GM12878 (cell line): ENCODE data around the gene RBBP5. TPM values are rescaled to one million over a fixed set of nuclear protein-coding genes. Genes with fewer than 3 reads are reported as not detected.

Experiments used
- ATAC-seq: fragments of 200-7000 bp; cut with Tn5 transposase; 3 replicates; pipeline ENCODE4 v1.9.1; 2020; ENCODE audit warnings: mild to moderate bottlenecking, moderate library complexity
- BruUV-seq: library from RNA; stranded (reverse); fragments of 400-500 nt; replicated peaks from 2 replicates; lab custom pipeline; 2021; lab: Mats Ljungman, UMichigan
- CTCF ChIA-PET: fragments of 300-600 bp; sonication (Branson Sonifier 250); formaldehyde crosslinking; extraction: SDS; loops from one replicate; lab custom pipeline; 2021; ENCODE audit warnings: inconsistent platforms; lab: Yijun Ruan, JAX
- POLR2A ChIA-PET: fragments of 350-600 bp; formaldehyde crosslinking; extraction: SDS; loops from one replicate; lab custom pipeline; 2021; ENCODE audit warnings: inconsistent platforms; lab: Charles Lee
- RAD21 ChIA-PET: fragments of 300-600 bp; sonication (Branson Sonifier 250); formaldehyde crosslinking; loops from one replicate; lab custom pipeline; 2023; ENCODE audit warnings: antibody characterized with exemption; ENCODE audit not compliant: unreplicated experiment; lab: Charles Lee
- SMC1A ChIA-PET: fragments of 300-600 bp; sonication (Branson Sonifier 250); formaldehyde crosslinking; loops from one replicate; lab custom pipeline; 2023; ENCODE audit not compliant: unreplicated experiment, uncharacterized antibody; lab: Charles Lee
- DNase-seq: peaks from one replicate; pipeline ENCODE4 v3.0.0-alpha.2; 2011; ENCODE audit warnings: low read depth, low spot score
- FAIRE-seq: peaks from 3 replicates; lab custom pipeline; 2011; peaks lifted over from hg19 to GRCh38; lab: Jason Lieb, UNC
- H2AFZ ChIP-seq: 2 replicates; pipeline ENCODE4 v1.6.0; 2011; ENCODE audit warnings: low read depth, low read length, control low read depth; ENCODE audit not compliant: control insufficient read depth
- H3K27ac ChIP-seq: 2 replicates; pipeline ENCODE4 v1.5.1; 2011; ENCODE audit warnings: control low read depth; ENCODE audit not compliant: control insufficient read depth, insufficient read depth
- H3K27me3 ChIP-seq, 2 experiments: replicated peaks in 1 of 2; 2 replicates each; pipeline versions ENCODE4 v1.6.0 to v1.6.1; 2011; ENCODE audit warnings: low read length in 1 of 2; ENCODE audit not compliant: control insufficient read depth in 2 of 2, insufficient read depth in 2 of 2
- H3K36me3 ChIP-seq, 2 experiments: 2 replicates each; pipeline ENCODE4 v1.5.1; 2011; ENCODE audit warnings: low read length in 1 of 2; ENCODE audit not compliant: control insufficient read depth in 2 of 2, insufficient read depth in 2 of 2
- H3K4me1 ChIP-seq: 2 replicates; pipeline ENCODE4 v1.6.1; 2011; ENCODE audit warnings: mild to moderate bottlenecking, low read length, moderate library complexity, mixed read lengths; ENCODE audit not compliant: control insufficient read depth, insufficient read depth
- H3K4me2 ChIP-seq: 2 replicates; pipeline ENCODE4 v1.6.0; 2011; ENCODE audit warnings: control low read depth; ENCODE audit not compliant: control insufficient read depth, insufficient read depth
- H3K4me3 ChIP-seq: fragments of 200-600 bp; sonication (generic); 2 replicates; pipeline ENCODE4 v1.5.1; 2016
- H3K79me2 ChIP-seq: 2 replicates; pipeline ENCODE4 v1.6.0; 2011; ENCODE audit warnings: low read length; ENCODE audit not compliant: control insufficient read depth, insufficient read depth
- H3K9ac ChIP-seq: 2 replicates; pipeline ENCODE4 v1.8.0; 2011; ENCODE audit warnings: low read length, control low read depth, mixed read lengths; ENCODE audit not compliant: control insufficient read depth, insufficient read depth
- H3K9me3 ChIP-seq: replicated peaks from 3 replicates; pipeline ENCODE4 v1.5.1; 2011; ENCODE audit warnings: mild to moderate bottlenecking, low read length; ENCODE audit not compliant: control insufficient read depth, insufficient read depth
- H4K20me1 ChIP-seq: 2 replicates; pipeline ENCODE4 v1.6.0; 2011; ENCODE audit not compliant: control insufficient read depth, insufficient read depth
- CBX5 ChIP-seq: sonication (generic); IDR thresholded peaks from 2 replicates; pipeline ENCODE4 v1.6.1; 2016; ENCODE audit warnings: low read depth, moderate library complexity, mild to moderate bottlenecking, inconsistent platforms
- MYB ChIP-seq: fragments of 150-350 bp; IDR thresholded peaks from 2 replicates; pipeline ENCODE4 v1.6.1; 2014; ENCODE audit warnings: mild to moderate bottlenecking, low read depth, low read length, borderline replicate concordance
- NBN ChIP-seq: fragments of 450-650 bp; IDR thresholded peaks from 2 replicates; pipeline ENCODE4 v1.6.1; 2016
- RAD21 ChIP-seq: IDR thresholded peaks from 2 replicates; pipeline ENCODE4 v1.6.1; 2011; ENCODE audit warnings: mild to moderate bottlenecking, low read depth, low read length, moderate library complexity; ENCODE audit not compliant: insufficient read depth
- RBBP5 ChIP-seq: fragments of 200-600 bp; sonication (generic); conservative IDR thresholded peaks from 2 replicates; pipeline ENCODE4 v1.6.1; 2016
- SREBF2 ChIP-seq: IDR thresholded peaks from 2 replicates; pipeline ENCODE4 v1.6.1; 2012; ENCODE audit warnings: mild to moderate bottlenecking, low read length
- ZNF217 ChIP-seq: fragments of 450-650 bp; IDR thresholded peaks from 2 replicates; pipeline ENCODE4 v1.6.1; 2017; ENCODE audit warnings: antibody characterized with exemption, mild to moderate bottlenecking
- WGBS: methylation state at CpG from one replicate; pipeline ENCODE4 v1.1.6; 2016; ENCODE audit warnings: low lambda C conversion rate; ENCODE audit not compliant: insufficient replicate concordance, insufficient coverage; ENCODE audit errors: missing lambda C conversion rate; 5-methylcytosine and 5-hydroxymethylcytosine counted together
- in situ Hi-C: fragments of 300-500 bp; cut with MboI; formaldehyde crosslinking; loops from 9 replicates; pipeline ENCODE4 v1.14.3; 2018; ENCODE audit warnings: mixed read lengths
- intact Hi-C: fragments of 100-400 bp; cut with micrococcal nuclease; formaldehyde crosslinking; loops from one replicate; pipeline ENCODE4 v1.14.2; 2022; ENCODE audit not compliant: unreplicated experiment
- polyA plus RNA-seq, 11 experiments: library from polyadenylated mRNA; depleted of rRNA in 4 of 11; unstranded in 6 of 11; stranded (reverse) in 5 of 11; fragments of >200 nt; fragmentation: Nextera tagmentation in 4 of 11; fragmentation: Illumina TruSeq in 1 of 11; extraction: Ambion mirVana in 4 of 11; extraction: Trizol in 1 of 11; gene quantifications; 1 replicate in 1 of 11; 2 replicates in 10 of 11; pipeline versions ENCODE4 v1.2.1 to v1.2.3, GENCODE V29; 2011 to 2016; ENCODE audit warnings: inconsistent platforms in 2 of 11, missing spikeins in 2 of 11, low read depth in 1 of 11
- total RNA-seq, 4 experiments: library from RNA; depleted of rRNA in 3 of 4; stranded (reverse); fragments of >200 nt in 3 of 4; fragmentation: Illumina TruSeq in 1 of 4; extraction: Trizol in 1 of 4; gene quantifications; 2 replicates each; pipeline versions ENCODE4 v1.2.1 to v1.2.3, GENCODE V29; 2013 to 2021
- TF ChIP-seq, protein P1 (sequence below): IDR thresholded peaks from 2 replicates; pipeline ENCODE4 v1.6.1; 2011; ENCODE audit warnings: borderline replicate concordance, low read depth, mild to moderate bottlenecking, moderate library complexity, mixed read lengths, low read length; ENCODE audit not compliant: insufficient read depth; ENCODE audit errors: extremely low read length

RBBP5 gene
- total and polyA plus RNA-seq, 10 of the 15 experiments (the other 5 are each of a cell fraction or from before 2014, with no cell fraction given), result 10.0 to 20.6 (median 14.8) TPM

DNA sequence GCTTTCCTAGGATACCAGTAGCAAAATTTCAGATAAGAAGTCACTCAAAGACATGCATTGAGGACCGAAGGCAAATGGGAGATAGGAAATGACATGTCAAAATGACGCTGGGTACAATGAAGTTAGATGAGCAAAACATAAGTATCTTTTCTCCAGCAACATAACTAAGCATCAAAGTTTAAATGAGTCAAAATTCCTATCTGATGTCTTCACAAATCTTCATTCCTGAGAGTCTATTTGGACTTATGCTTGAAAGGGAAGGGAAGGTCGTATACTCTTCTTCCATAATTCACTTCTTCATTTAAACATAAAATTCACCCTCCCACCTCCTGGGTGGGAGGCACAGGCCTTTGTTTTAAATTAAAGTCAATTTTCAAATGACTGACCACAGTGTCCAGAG lies 33.4 kb downstream of the RBBP5 start:
- CTCF ChIA-PET, result interaction anchor here (1.2 kb wide), 1 partner anchor 27 kb away, joined by 8 read pairs; no protein-coding TSS in a partner anchor
- SMC1A ChIA-PET, result interaction anchor here (0.6 to 1.4 kb wide), 5 partner anchors 11 to 165 kb away, joined by 3 to 4 read pairs (median 3); no protein-coding TSS in a partner anchor
- TF ChIP-seq, protein P1, sequence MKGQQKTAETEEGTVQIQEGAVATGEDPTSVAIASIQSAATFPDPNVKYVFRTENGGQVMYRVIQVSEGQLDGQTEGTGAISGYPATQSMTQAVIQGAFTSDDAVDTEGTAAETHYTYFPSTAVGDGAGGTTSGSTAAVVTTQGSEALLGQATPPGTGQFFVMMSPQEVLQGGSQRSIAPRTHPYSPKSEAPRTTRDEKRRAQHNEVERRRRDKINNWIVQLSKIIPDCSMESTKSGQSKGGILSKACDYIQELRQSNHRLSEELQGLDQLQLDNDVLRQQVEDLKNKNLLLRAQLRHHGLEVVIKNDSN, result no peak
- TF ChIP-seq NBN (no peak), CBX5 (no peak), RBBP5 (no peak), RAD21 (no peak), ZNF217 (no peak)
- POLR2A ChIA-PET, result no interaction called here
- Histone ChIP-seq H3K36me3 (peaks cover 4 to 5% of the 10 kb centered on the region in 2 experiments; a peak in 3 of 4 replicates), H3K27ac (no peak overlapping the region), H3K4me1 (no peaks in the 10 kb centered on the region), H3K27me3 (no peaks in the 10 kb centered on the region), H3K9me3 (no peaks in the 10 kb centered on the region), H4K20me1 (no peaks in the 10 kb centered on the region), H3K9ac (no peak overlapping the region), H3K79me2 (no peaks in the 10 kb centered on the region), H2AFZ (no peak overlapping the region), H3K4me3 (no peak overlapping the region), H3K4me2 (no peak overlapping the region)
- 96% methylated on average over 3 of the region's 3 CpGs for WGBS
- intact Hi-C loops, result no loop called here
- FAIRE-seq (no peak), DNase-seq (no peak), ATAC-seq (no peak)
- no TSS peak for BruUV-seq
- RAD21 ChIA-PET, result no interaction called here
- in situ Hi-C loops, result no loop called here

DNA sequence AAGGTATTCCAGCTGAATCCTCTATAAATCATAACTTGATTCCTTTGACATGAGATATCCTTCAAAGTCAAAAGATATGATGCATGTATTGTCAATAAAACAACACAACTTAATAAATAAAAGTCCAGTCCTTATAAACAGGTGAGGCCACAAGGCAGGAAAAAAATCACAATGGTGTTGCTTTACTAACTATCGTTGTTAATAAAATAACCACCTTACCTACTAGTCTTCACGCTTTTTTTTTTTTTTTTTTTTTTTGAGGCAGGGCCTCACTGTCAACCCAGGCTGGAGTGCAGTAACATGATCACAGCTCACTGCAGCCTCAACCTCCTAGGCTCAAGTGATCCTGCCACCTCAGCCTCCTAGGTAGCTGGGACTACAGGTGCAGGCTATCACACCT lies 37.4 kb downstream of the RBBP5 start, which contains the start of gene TMEM81:
TMEM81 (minus strand) TSS at position 101 of the 400 bp plus-strand sequence. CDS start 140 bp downstream, outside the sequence.
- TF ChIP-seq MYB, result no peak
- TF ChIP-seq SREBF2, result no peak
- ATAC-seq (no peak), FAIRE-seq (no peak), DNase-seq (no peak)
- H3K9me3 ChIP-seq, result no peaks in the 10 kb centered on the region
- H3K27ac ChIP-seq, result no peak within 1 kb of the TSS
- no peaks in the 10 kb centered on the region for H3K4me1 ChIP-seq
- H2AFZ ChIP-seq, result no peak within 1 kb of the TSS
- no peaks in the 10 kb centered on the region for H3K79me2 ChIP-seq
- BruUV-seq, result no TSS peak
- no peak within 1 kb of the TSS for H3K9ac ChIP-seq
- no peak within 1 kb of the TSS for H3K4me3 ChIP-seq
- CTCF ChIA-PET, result interaction anchor here (1.4 kb wide), 1 partner anchor 57 kb away, joined by 4 read pairs; no protein-coding TSS in a partner anchor
- 100% methylated on average over 2 of the region's 2 CpGs for WGBS
- RAD21 ChIA-PET, result no interaction called here
- intact Hi-C loops (no loop called here), in situ Hi-C loops (no loop called here)
- SMC1A ChIA-PET, result no interaction called here
- H3K4me2 ChIP-seq, result no peak within 1 kb of the TSS
- no peaks in the 10 kb centered on the region for H3K27me3 ChIP-seq
- H4K20me1 ChIP-seq, result no peaks in the 10 kb centered on the region
- POLR2A ChIA-PET, result no interaction called here
- peaks cover 2 to 5% of the 10 kb centered on the region in 2 experiments; a peak in 3 of 4 replicates for H3K36me3 ChIP-seq
